Right atrium auricular region (tissue), 2 donors: ENCODE results near the gene RNF130. TPM values are rescaled to one million over a fixed set of nuclear protein-coding genes. Genes with fewer than 3 reads are reported as not detected.
A peak's percentile ranks its signal among the peaks of the same experiment; 100 is the strongest.

Experiments
- DNase-seq: peaks from one replicate; pipeline ENCODE4 v3.0.0-alpha.2; 2019; ENCODE audit warnings: low spot score
- H3K27ac ChIP-seq, 2 donors: fragments of 200-600 bp; sonication (generic); 1 replicate in 1 of 2; 2 replicates in 1 of 2; pipeline ENCODE4 v1.5.1; 2016 to 2019
- H3K27me3 ChIP-seq, 2 donors: fragments of 200-600 bp; sonication (generic); one replicate each; pipeline versions ENCODE4 v1.5.1 to v1.6.0; 2017 to 2019
- H3K36me3 ChIP-seq: fragments of 200-600 bp; sonication (generic); one replicate; pipeline ENCODE4 v1.5.1; 2016
- H3K4me1 ChIP-seq, 2 donors: fragments of 200-600 bp; sonication (generic); one replicate each; pipeline versions ENCODE4 v1.5.1 to v1.6.0; 2017 to 2019
- H3K4me3 ChIP-seq, 2 donors: fragments of 200-600 bp; sonication (generic); 1 replicate in 1 of 2; 2 replicates in 1 of 2; pipeline ENCODE4 v1.5.1; 2017 to 2019; ENCODE audit warnings: mild to moderate bottlenecking in 1 of 2, moderate library complexity in 1 of 2
- H3K9me3 ChIP-seq, 2 donors: fragments of 200-600 bp; sonication (generic); one replicate each; pipeline ENCODE4 v1.5.1; 2019
- total RNA-seq, 2 donors: library from RNA; depleted of rRNA; stranded (reverse); fragments of >200 nt; gene quantifications; one replicate each; pipeline ENCODE4 v1.1.0, GENCODE V29; 2016
- TF ChIP-seq, protein P1 (sequence below), 2 donors: fragments of 200-600 bp; sonication (generic); IDR thresholded peaks; one replicate each; pipeline ENCODE4 v1.5.1; 2019; ENCODE audit warnings: antibody characterized with exemption in 2 of 2

Gene RNF130
- total RNA-seq, 2 donors from 2014 or later: 42.9 to 51.3 TPM

DNA sequence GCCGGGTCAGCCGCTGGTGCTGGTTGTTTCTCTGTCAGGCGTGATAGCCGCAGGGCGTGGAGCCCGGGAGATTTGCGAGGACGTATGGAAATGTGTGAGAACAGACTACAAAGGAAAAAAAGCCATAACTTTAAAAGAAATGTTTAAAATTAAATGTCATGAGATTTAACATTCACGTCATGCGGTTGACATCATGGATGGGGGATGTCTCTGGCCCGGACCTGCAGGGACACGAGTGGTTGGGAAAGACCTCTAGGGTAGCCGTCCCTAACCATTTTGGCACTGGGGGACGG lies 643 bp upstream of the RNF130 start:
- peak overlapping the region; percentile 93 to 97 for H3K4me3 ChIP-seq

DNA sequence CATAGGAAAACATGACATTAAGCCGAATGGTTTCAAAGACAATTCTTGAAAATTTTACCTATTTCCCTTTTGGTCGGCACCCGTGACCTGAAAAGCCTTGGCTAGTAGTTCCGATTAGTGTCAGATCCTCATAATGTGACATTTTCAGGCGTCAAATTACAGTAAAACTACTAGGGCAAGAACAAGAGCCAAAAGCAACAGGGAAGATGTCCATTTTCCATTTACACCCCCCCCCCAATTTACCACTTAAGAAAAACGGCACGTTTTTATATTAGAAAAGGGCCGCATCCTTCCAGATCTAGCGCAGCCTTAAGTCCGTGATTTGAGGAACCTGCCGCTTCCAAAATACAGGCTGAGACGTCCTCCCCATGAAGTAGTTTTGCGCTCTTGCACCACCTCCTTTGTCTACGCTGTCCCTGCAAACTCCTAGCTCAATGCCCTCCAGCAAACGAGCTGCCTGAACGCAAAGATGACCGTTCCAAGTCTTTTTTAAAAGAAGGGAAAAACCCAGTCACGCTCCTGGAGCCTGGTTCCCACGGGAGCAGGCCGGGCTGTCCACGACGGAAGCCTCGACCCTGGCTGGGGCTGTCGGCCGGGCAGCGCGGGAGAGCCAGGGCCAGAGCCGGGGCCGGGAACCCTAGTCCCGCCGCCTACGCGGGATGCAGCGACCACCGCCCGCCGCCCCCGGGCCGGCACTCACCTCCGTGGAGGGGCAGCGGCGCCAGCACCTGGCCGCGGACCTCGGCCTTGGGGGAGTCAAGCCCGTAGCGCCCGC lies 616 bp downstream of the RNF130 start:
- Histone ChIP-seq H3K9me3 (peaks cover 0 to 3% of the 10 kb centered on the region in 2 donors), H3K4me3 (peak overlapping the region; percentile 93 to 97), H3K27me3 (no peaks in the 10 kb centered on the region), H3K36me3 (no peaks in the 10 kb centered on the region), H3K4me1 (peaks cover 0 to 31% of the 10 kb centered on the region in 2 donors), H3K27ac (peak overlapping the region; percentile 95 to 97)
- TF ChIP-seq, protein P1, sequence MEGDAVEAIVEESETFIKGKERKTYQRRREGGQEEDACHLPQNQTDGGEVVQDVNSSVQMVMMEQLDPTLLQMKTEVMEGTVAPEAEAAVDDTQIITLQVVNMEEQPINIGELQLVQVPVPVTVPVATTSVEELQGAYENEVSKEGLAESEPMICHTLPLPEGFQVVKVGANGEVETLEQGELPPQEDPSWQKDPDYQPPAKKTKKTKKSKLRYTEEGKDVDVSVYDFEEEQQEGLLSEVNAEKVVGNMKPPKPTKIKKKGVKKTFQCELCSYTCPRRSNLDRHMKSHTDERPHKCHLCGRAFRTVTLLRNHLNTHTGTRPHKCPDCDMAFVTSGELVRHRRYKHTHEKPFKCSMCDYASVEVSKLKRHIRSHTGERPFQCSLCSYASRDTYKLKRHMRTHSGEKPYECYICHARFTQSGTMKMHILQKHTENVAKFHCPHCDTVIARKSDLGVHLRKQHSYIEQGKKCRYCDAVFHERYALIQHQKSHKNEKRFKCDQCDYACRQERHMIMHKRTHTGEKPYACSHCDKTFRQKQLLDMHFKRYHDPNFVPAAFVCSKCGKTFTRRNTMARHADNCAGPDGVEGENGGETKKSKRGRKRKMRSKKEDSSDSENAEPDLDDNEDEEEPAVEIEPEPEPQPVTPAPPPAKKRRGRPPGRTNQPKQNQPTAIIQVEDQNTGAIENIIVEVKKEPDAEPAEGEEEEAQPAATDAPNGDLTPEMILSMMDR (IDR thresholded peaks at IDR 0.05): no peak
- no peak for DNase-seq

More for the DNA sequence above, 643 bp upstream of the RNF130 start:
- TF ChIP-seq, protein P1 (IDR thresholded peaks at IDR 0.05): peak in 1 of 2 donors; percentile 1
- no peaks in the 10 kb centered on the region for H3K27me3 ChIP-seq
- DNase-seq: no peak
- peaks cover 0 to 31% of the 10 kb centered on the region in 2 donors for H3K4me1 ChIP-seq
- peaks cover 0 to 3% of the 10 kb centered on the region in 2 donors for H3K9me3 ChIP-seq
- peak overlapping the region; percentile 95 to 97 for H3K27ac ChIP-seq
- no peaks in the 10 kb centered on the region for H3K36me3 ChIP-seq

DNA sequence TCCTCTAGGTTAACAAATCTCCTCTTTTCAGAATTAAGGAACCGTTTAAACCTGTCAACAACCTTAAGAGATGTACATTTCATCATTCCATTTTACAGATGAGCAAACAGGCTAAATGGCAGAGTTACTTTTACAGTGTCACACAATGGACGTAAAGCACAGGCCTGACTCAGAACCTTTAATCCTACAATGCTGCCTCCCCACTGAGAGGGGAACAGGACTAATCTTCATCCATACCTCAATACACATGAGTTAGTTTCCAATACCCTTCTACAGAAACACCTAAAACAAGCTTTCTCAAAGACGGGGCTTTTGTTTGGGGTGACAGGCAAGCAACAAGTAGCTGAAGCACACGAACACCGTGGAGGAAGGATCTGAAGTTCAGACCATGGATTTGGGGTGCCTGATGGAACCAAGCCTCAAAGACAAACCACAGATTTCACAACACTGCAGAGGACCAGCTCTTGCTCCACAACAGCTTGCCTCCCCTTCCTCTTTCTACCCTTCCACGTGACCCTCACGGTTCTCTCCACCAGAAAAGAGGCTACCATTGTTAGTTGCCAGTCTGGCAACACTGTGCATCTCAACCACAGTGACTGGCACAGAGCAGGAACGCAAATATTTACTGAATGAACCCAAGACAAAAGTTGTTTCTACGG lies 1.8 kb downstream of the RNF130 start:
- Histone ChIP-seq H3K36me3 (no peaks in the 10 kb centered on the region), H3K27ac (peak overlapping the region in 1 of 2 donors; percentile 95), H3K9me3 (peaks cover 0 to 3% of the 10 kb centered on the region in 2 donors), H3K4me1 (peaks cover 0 to 31% of the 10 kb centered on the region in 2 donors), H3K27me3 (no peaks in the 10 kb centered on the region), H3K4me3 (peak overlapping the region in 1 of 2 donors; percentile 97)
- no peak for DNase-seq
- TF ChIP-seq, protein P1 (IDR thresholded peaks at IDR 0.05): no peak

DNA sequence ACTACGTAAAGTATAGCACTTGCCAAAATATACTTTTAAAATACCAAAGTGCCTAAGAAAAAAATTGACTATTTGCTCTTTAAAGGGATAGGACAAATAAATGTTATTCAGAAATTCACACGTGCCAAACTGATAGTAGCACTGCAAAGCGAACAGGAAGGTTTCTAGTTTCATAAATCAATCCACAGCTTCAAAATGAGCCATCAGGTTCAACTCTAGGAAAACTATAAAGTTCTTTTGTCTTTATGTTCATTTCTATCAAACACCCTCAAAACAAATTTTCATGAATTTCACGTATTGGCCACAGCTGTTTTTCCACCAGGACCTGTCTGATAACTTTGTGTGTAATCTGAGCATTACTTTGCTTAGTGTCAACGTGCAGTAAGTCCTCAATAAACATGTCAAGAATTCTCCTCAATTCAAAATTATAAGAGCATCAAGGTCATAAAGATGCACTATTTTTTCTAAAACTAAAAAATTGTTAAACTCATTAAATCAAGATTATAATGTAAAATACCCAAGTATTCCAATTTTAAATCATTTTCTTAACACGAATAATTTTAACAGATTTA lies 3.0 kb downstream of the RNF130 start:
- TF ChIP-seq, protein P1 (IDR thresholded peaks at IDR 0.05): no peak
- Histone ChIP-seq H3K4me3 (no peak overlapping the region), H3K9me3 (peaks cover 0 to 3% of the 10 kb centered on the region in 2 donors), H3K4me1 (peaks cover 0 to 31% of the 10 kb centered on the region in 2 donors), H3K27me3 (no peaks in the 10 kb centered on the region), H3K27ac (no peak overlapping the region), H3K36me3 (no peaks in the 10 kb centered on the region)
- no peak for DNase-seq

DNA sequence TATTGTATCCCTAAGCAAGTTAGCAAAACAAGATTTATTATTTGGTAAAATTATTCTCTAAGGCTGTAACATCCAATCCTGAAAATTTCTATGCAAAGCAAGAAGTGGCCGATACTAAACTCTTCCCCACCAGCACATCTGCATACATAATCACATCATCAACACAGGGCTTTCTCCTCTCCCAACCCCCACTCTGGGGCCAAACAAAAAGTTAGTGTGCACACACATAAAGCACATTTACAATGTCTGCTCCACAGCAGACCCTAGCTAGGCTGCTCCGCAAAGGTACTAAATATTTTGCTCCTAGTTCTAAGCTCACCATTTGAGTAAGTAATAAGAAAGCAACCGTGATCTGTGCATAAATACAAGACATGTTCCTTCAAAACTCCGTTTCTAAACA lies 3.6 kb downstream of the RNF130 start:
- no peak for DNase-seq
- TF ChIP-seq, protein P1 (IDR thresholded peaks at IDR 0.05): no peak

More for the DNA sequence above, 3.6 kb downstream of the RNF130 start:
- no peaks in the 10 kb centered on the region for H3K27me3 ChIP-seq
- peaks cover 0 to 31% of the 10 kb centered on the region in 2 donors for H3K4me1 ChIP-seq
- H3K4me3 ChIP-seq: no peak overlapping the region
- no peak overlapping the region for H3K27ac ChIP-seq
- peaks cover 0 to 3% of the 10 kb centered on the region in 2 donors for H3K9me3 ChIP-seq
- H3K36me3 ChIP-seq: no peaks in the 10 kb centered on the region
